Subcutaneous adipose tissue (tissue), 4 donors: Measurements from ENCODE around the gene NRF1. TPM values are rescaled to one million over a fixed set of nuclear protein-coding genes. Genes with fewer than 3 reads are reported as not detected.

Experiments
- CTCF ChIP-seq: fragments of 450-650 bp; IDR thresholded peaks from one replicate; pipeline ENCODE4 v1.5.1; 2016; ENCODE audit warnings: low read depth, mild to moderate bottlenecking, control low read depth, antibody characterized with exemption, moderate library complexity
- small RNA-seq: library from RNA; depleted of rRNA; stranded (forward); fragments of <200 nt; gene quantifications from one replicate; pipeline ENCODE3, GENCODE V24; 2016
- total RNA-seq, 4 donors: library from RNA; depleted of rRNA; stranded (reverse); fragments of >200 nt; gene quantifications; one replicate each; pipeline ENCODE4 v1.1.0, GENCODE V29; 2016

NRF1 gene
- total RNA-seq, 4 donors from 2014 or later = 12.8 to 26.7 (median 19.9) TPM

GRCh38 chr7:129804111-129804889, 192.8 kb downstream of the NRF1 start:
- no peak for TF ChIP-seq CTCF

GRCh38 chr7:129804890-129805719, 193.6 kb downstream of the NRF1 start:
- TF ChIP-seq CTCF = no peak

Small RNAs within 50 kb of the gene (small RNA-seq; reads per million reads assigned to genes)
- gene MIR182 = 56.4 reads per million, percentile 97 among the genes with 10 or more reads in this experiment
- 2.1 reads per million, percentile 39 among the genes with 10 or more reads in this experiment for gene MIR183
- gene MIR96 = not detected

Other genes with a start within 250 kb of the NRF1 start
- under 1 TPM; 0.22 to 0.68 (median 0.45) TPM for gene STRIP2, start 177.3 kb upstream of the NRF1 start, total RNA-seq
- not detected for gene SMKR1, start 109.2 kb upstream of the NRF1 start, total RNA-seq